Stomach (tissue), 4 donors: ENCODE data around the gene CPT1C.

ENCODE experiments used
- CTCF ChIP-seq, 7 experiments: fragments of 450-650 bp in 4 of 7; fragments of 200-600 bp in 3 of 7; sonication (generic) in 3 of 7; IDR thresholded peaks; one replicate each; pipeline ENCODE4 v1.5.1; 2016 to 2019; ENCODE audit warnings: antibody characterized with exemption in 7 of 7, control low read depth in 2 of 7, mild to moderate bottlenecking in 1 of 7
- EP300 ChIP-seq: sonication (generic); formaldehyde crosslinking; IDR thresholded peaks from one replicate; pipeline ENCODE4 v1.6.1; 2017; ENCODE audit warnings: antibody characterized with exemption
- POLR2A ChIP-seq, 4 donors: fragments of 450-650 bp; IDR thresholded peaks; one replicate each; pipeline ENCODE4 v1.6.1; 2016; ENCODE audit warnings: antibody characterized with exemption in 4 of 4, control low read depth in 2 of 4, mild to moderate bottlenecking in 1 of 4, moderate library complexity in 1 of 4
- POLR2AphosphoS5 ChIP-seq, 3 donors: sonication (generic); formaldehyde crosslinking; IDR thresholded peaks; one replicate each; pipeline ENCODE4 v1.6.1; 2016; ENCODE audit warnings: antibody characterized with exemption in 3 of 3

DNA sequence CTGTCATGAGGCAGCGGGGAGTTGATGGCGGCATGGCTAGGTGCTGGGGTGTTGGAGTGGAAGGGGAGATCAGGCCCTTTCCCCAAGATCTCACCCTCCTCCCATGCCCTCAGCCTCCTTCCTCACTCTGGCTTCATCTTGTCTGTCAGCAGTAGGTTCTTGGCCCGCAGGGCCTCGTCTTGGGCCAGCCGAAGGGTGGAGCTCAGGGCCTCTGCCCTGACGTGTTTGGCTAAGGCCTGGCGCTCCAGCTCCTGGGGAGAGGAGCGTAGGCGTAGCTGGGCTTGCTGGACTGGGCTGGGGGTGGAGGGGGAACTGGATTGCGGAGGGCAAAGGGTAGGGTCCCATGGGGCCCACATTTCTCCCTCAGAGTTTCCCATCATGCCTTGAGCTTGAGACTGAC lies 49.0 kb downstream of the CPT1C start:
- no peak for TF ChIP-seq CTCF (IDR thresholded peaks at IDR 0.05)
- no peak for TF ChIP-seq POLR2A (IDR thresholded peaks at IDR 0.05)
- TF ChIP-seq POLR2AphosphoS5 (IDR thresholded peaks at IDR 0.05), result no peak
- TF ChIP-seq EP300, result no peak
